H1 (cell line): Measurements from ENCODE around the gene ARHGAP23. TPM values are rescaled to one million over a fixed set of nuclear protein-coding genes. Genes with fewer than 3 reads are reported as not detected.

Experiments used
- CTCF ChIA-PET: fragments of 300-600 bp; sonication (Branson Sonifier 250); formaldehyde crosslinking; loops from one replicate; lab custom pipeline; 2021; ENCODE audit not compliant: partially characterized antibody; lab: Charles Lee
- POLR2A ChIA-PET: fragments of 300-600 bp; sonication (Branson Sonifier 250); formaldehyde crosslinking; loops from one replicate; lab custom pipeline; 2021; ENCODE audit warnings: inconsistent platforms; ENCODE audit not compliant: partially characterized antibody; lab: Charles Lee
- DNase-seq, 2 experiments: peaks; one replicate each; pipeline versions ENCODE4 v3.0.0 to v3.0.0-alpha.2; 2010 to 2022; ENCODE audit warnings: low spot score in 2 of 2, low read depth in 1 of 2, mixed read lengths in 1 of 2
- FAIRE-seq: peaks from 2 replicates; lab custom pipeline; 2011; peaks lifted over from hg19 to GRCh38; lab: Jason Lieb, UNC
- H2AFZ ChIP-seq: 2 replicates; pipeline ENCODE4 v1.8.1; 2012; ENCODE audit warnings: low read length, inconsistent platforms
- H2AK5ac ChIP-seq: 2 replicates; pipeline ENCODE4 v1.6.1; 2013; ENCODE audit warnings: low read depth, low read length
- H2BK120ac ChIP-seq: replicated peaks from 2 replicates; pipeline ENCODE3; 2013; ENCODE audit warnings: low read depth, low read length, inconsistent platforms
- H2BK12ac ChIP-seq: 2 replicates; pipeline ENCODE4 v1.6.1; 2013; ENCODE audit warnings: low read depth, low read length
- H2BK15ac ChIP-seq: 2 replicates; pipeline ENCODE4 v1.6.1; 2013; ENCODE audit warnings: low read length
- H2BK20ac ChIP-seq: 2 replicates; pipeline ENCODE4 v1.6.1; 2013; ENCODE audit warnings: low read length
- H2BK5ac ChIP-seq: 2 replicates; pipeline ENCODE4 v1.6.1; 2013; ENCODE audit warnings: low read depth, low read length
- H3K14ac ChIP-seq: 2 replicates; pipeline ENCODE4 v1.6.1; 2013; ENCODE audit warnings: inconsistent platforms; ENCODE audit not compliant: insufficient read length
- H3K18ac ChIP-seq: 2 replicates; pipeline ENCODE4 v1.6.1; 2013; ENCODE audit warnings: low read length; ENCODE audit errors: extremely low read depth
- H3K23ac ChIP-seq: 2 replicates; pipeline ENCODE4 v1.6.1; 2013; ENCODE audit warnings: inconsistent platforms; ENCODE audit not compliant: insufficient read length
- H3K23me2 ChIP-seq: 2 replicates; pipeline ENCODE4 v1.6.1; 2013; ENCODE audit warnings: low read depth, low read length
- H3K27ac ChIP-seq: 2 replicates; pipeline ENCODE4 v1.6.1; 2011; ENCODE audit warnings: low read depth, low read length, inconsistent platforms
- H3K27me3 ChIP-seq, 4 experiments: replicated peaks in 1 of 4; 1 replicate in 1 of 4; 2 replicates in 3 of 4; pipeline versions ENCODE4 v1.6.1 to v1.8.1; 2011 to 2013; ENCODE audit warnings: low read length in 3 of 4, mild to moderate bottlenecking in 3 of 4, inconsistent platforms in 2 of 4, mixed read lengths in 2 of 4, moderate library complexity in 1 of 4; ENCODE audit not compliant: control insufficient read depth in 3 of 4, insufficient read depth in 3 of 4; ENCODE audit errors: extremely low read depth in 1 of 4
- H3K36me3 ChIP-seq, 4 experiments: 2 replicates each; pipeline versions ENCODE4 v1.6.1 to v1.8.1; 2011 to 2013; ENCODE audit warnings: mild to moderate bottlenecking in 4 of 4, low read length in 3 of 4, moderate library complexity in 2 of 4, control low read depth in 1 of 4, inconsistent platforms in 1 of 4; ENCODE audit not compliant: insufficient read depth in 4 of 4, control insufficient read depth in 2 of 4
- H3K4ac ChIP-seq: replicated peaks from 2 replicates; pipeline ENCODE3; 2013; ENCODE audit warnings: low read length, low read depth, mixed read lengths, inconsistent platforms; ENCODE audit not compliant: insufficient read length
- H3K4me1 ChIP-seq, 4 experiments: replicated peaks in 1 of 4; 1 replicate in 1 of 4; 2 replicates in 3 of 4; pipeline versions ENCODE4 v1.6.1 to v1.8.1; 2011 to 2013; ENCODE audit warnings: low read length in 3 of 4, inconsistent platforms in 2 of 4, mixed read lengths in 1 of 4; ENCODE audit not compliant: insufficient read depth in 4 of 4, control insufficient read depth in 3 of 4
- H3K4me2 ChIP-seq, 2 experiments: 2 replicates each; pipeline versions ENCODE4 v1.6.1 to v1.8.1; 2011 to 2013; ENCODE audit warnings: low read depth in 2 of 2, low read length in 2 of 2, control low read depth in 1 of 2, inconsistent platforms in 1 of 2, mild to moderate bottlenecking in 1 of 2; ENCODE audit not compliant: insufficient read depth in 1 of 2
- H3K4me3 ChIP-seq, 4 experiments: fragments of 200-600, 300-600 bp in 1 of 4; sonication (generic), shearing (Covaris generic), sonication (Bioruptor Twin) in 1 of 4; 2 replicates each; pipeline versions ENCODE4 v1.5.1 to v1.8.1; 2011 to 2016; ENCODE audit warnings: low read length in 4 of 4, low read depth in 3 of 4, control low read depth in 2 of 4, inconsistent platforms in 2 of 4, mild to moderate bottlenecking in 2 of 4, mixed read lengths in 1 of 4, moderate library complexity in 1 of 4; ENCODE audit not compliant: insufficient read depth in 2 of 4; ENCODE audit errors: extremely low read depth in 1 of 4
- H3K56ac ChIP-seq: replicated peaks from 2 replicates; pipeline ENCODE3; 2013; ENCODE audit warnings: low read depth, mild to moderate bottlenecking, mixed read lengths, low read length, inconsistent platforms; ENCODE audit not compliant: insufficient read length
- H3K79me1 ChIP-seq: 2 replicates; pipeline ENCODE4 v1.6.1; 2013; ENCODE audit warnings: low read depth, low read length, control low read depth
- H3K79me2 ChIP-seq, 2 experiments: 2 replicates each; pipeline versions ENCODE4 v1.6.1 to v1.8.1; 2012 to 2013; ENCODE audit warnings: low read length in 2 of 2, mild to moderate bottlenecking in 2 of 2, inconsistent platforms in 1 of 2; ENCODE audit not compliant: insufficient read depth in 2 of 2, control insufficient read depth in 1 of 2
- H3K9ac ChIP-seq, 4 experiments: replicated peaks in 1 of 4; 1 replicate in 1 of 4; 2 replicates in 3 of 4; pipeline versions ENCODE4 v1.6.1 to v1.8.1; 2011 to 2013; ENCODE audit warnings: low read depth in 3 of 4, low read length in 3 of 4, control low read depth in 2 of 4, mild to moderate bottlenecking in 2 of 4, moderate library complexity in 2 of 4, inconsistent platforms in 1 of 4; ENCODE audit errors: extremely low read depth in 1 of 4
- H3K9me3 ChIP-seq, 2 experiments: 2 replicates each; pipeline versions ENCODE4 v1.6.1 to v1.8.1; 2012 to 2013; ENCODE audit warnings: mild to moderate bottlenecking in 2 of 2, moderate library complexity in 2 of 2, control low read depth in 1 of 2, inconsistent platforms in 1 of 2, low read depth in 1 of 2, low read length in 1 of 2, mixed read lengths in 1 of 2; ENCODE audit not compliant: insufficient read depth in 2 of 2
- H4K20me1 ChIP-seq, 2 experiments: replicated peaks in 1 of 2; 2 replicates each; pipeline versions ENCODE3 to v1.8.1; 2011 to 2013; ENCODE audit warnings: inconsistent platforms in 2 of 2, low read length in 2 of 2, mild to moderate bottlenecking in 1 of 2; ENCODE audit not compliant: insufficient read depth in 2 of 2, control insufficient read depth in 1 of 2
- H4K5ac ChIP-seq: 2 replicates; pipeline ENCODE4 v1.6.1; 2013; ENCODE audit warnings: low read length, low read depth, mixed read lengths, inconsistent platforms; ENCODE audit not compliant: insufficient read length
- H4K8ac ChIP-seq: 2 replicates; pipeline ENCODE4 v1.8.0; 2013; ENCODE audit warnings: mild to moderate bottlenecking, moderate library complexity, low read length, inconsistent platforms; ENCODE audit not compliant: insufficient read depth; ENCODE audit errors: extremely low read depth
- H4K91ac ChIP-seq: replicated peaks from 2 replicates; pipeline ENCODE3; 2013; ENCODE audit warnings: low read length, mixed read lengths, inconsistent platforms; ENCODE audit not compliant: insufficient read length
- EGR1 ChIP-seq: IDR thresholded peaks from 2 replicates; pipeline ENCODE4 v1.6.1; 2011; ENCODE audit warnings: low read depth, low read length, borderline replicate concordance
- GABPA ChIP-seq: IDR thresholded peaks from 2 replicates; pipeline ENCODE4 v1.6.1; 2011; ENCODE audit warnings: mild to moderate bottlenecking, low read length, moderate library complexity, borderline replicate concordance; ENCODE audit not compliant: insufficient read depth
- POLR2A ChIP-seq, 2 experiments: IDR thresholded peaks; 1 replicate in 1 of 2; 2 replicates in 1 of 2; pipeline ENCODE4 v1.6.1; 2011; ENCODE audit warnings: low read depth in 2 of 2, low read length in 2 of 2, mild to moderate bottlenecking in 2 of 2; ENCODE audit errors: control extremely low read depth in 1 of 2
- POLR2AphosphoS5 ChIP-seq: IDR thresholded peaks from 2 replicates; pipeline ENCODE4 v1.6.1; 2011; ENCODE audit warnings: low read depth, low read length
- POU5F1 ChIP-seq: IDR thresholded peaks from 2 replicates; pipeline ENCODE4 v1.6.1; 2011; ENCODE audit warnings: low read depth, mild to moderate bottlenecking, low read length, moderate library complexity
- RAD21 ChIP-seq, 2 experiments: IDR thresholded peaks in 1 of 2; conservative IDR thresholded peaks in 1 of 2; 2 replicates each; pipeline ENCODE4 v1.6.1; 2011; ENCODE audit warnings: low read depth in 2 of 2, low read length in 2 of 2, improper control_type of control experiment in 1 of 2, inconsistent platforms in 1 of 2, mild to moderate bottlenecking in 1 of 2, moderate library complexity in 1 of 2
- RXRA ChIP-seq: IDR thresholded peaks from 2 replicates; pipeline ENCODE4 v1.6.1; 2011; ENCODE audit warnings: low read depth, mild to moderate bottlenecking, low read length, moderate library complexity; ENCODE audit not compliant: insufficient read depth
- SIN3A ChIP-seq, 2 experiments: IDR thresholded peaks in 1 of 2; conservative IDR thresholded peaks in 1 of 2; 2 replicates each; pipeline ENCODE4 v1.6.1; 2011 to 2012; ENCODE audit warnings: low read length in 2 of 2, improper control_type of control experiment in 1 of 2, low read depth in 1 of 2, mild to moderate bottlenecking in 1 of 2
- WGBS, 2 experiments: shearing (Covaris generic) in 1 of 2; methylation state at CpG; one replicate each; pipeline versions ENCODE4 v1.1.6 to v1.1.7; 2013 to 2015; ENCODE audit warnings: low lambda C conversion rate in 2 of 2, mixed read lengths in 2 of 2, inconsistent platforms in 1 of 2, low coverage in 1 of 2, missing lambda C conversion rate in 1 of 2; ENCODE audit not compliant: insufficient replicate concordance in 2 of 2, insufficient coverage in 1 of 2, insufficient read length in 1 of 2; ENCODE audit errors: extremely low coverage in 1 of 2, missing lambda C conversion rate in 1 of 2; 5-methylcytosine and 5-hydroxymethylcytosine counted together
- polyA plus RNA-seq, 7 experiments: library from polyadenylated mRNA; depleted of rRNA in 3 of 7; stranded (reverse) in 5 of 7; unstranded in 2 of 7; fragments of >200 nt in 5 of 7; fragments of 200-250 nt in 2 of 7; gene quantifications; 1 replicate in 5 of 7; 2 replicates in 1 of 7; 4 replicates in 1 of 7; pipeline versions ENCODE4 v1.2.1 to v1.2.3, GENCODE V29; 2011 to 2013; ENCODE audit warnings: missing spikeins in 2 of 7, mixed read lengths in 2 of 7
- total RNA-seq: library from RNA; stranded (reverse); fragmentation: NEBNext Ultra II Directional; extraction: Animal tissue kit (Norgen Biotek cat#: 25700); gene quantifications from 2 replicates; pipeline ENCODE4 v1.2.1, GENCODE V29; 2021
- TF ChIP-seq, protein P1 (sequence below): IDR thresholded peaks from 2 replicates; pipeline ENCODE4 v1.6.1; 2012; ENCODE audit warnings: low read length, inconsistent platforms
- TF ChIP-seq, protein P2 (sequence below): IDR thresholded peaks from 2 replicates; pipeline ENCODE4 v1.6.1; 2011; ENCODE audit warnings: low read length, improper control_type of control experiment

ARHGAP23 gene
- total and polyA plus RNA-seq, 2 of the 8 experiments (the other 6 are each of a cell fraction or from before 2014, with no cell fraction given) = 16.3 to 107 TPM

DNA sequence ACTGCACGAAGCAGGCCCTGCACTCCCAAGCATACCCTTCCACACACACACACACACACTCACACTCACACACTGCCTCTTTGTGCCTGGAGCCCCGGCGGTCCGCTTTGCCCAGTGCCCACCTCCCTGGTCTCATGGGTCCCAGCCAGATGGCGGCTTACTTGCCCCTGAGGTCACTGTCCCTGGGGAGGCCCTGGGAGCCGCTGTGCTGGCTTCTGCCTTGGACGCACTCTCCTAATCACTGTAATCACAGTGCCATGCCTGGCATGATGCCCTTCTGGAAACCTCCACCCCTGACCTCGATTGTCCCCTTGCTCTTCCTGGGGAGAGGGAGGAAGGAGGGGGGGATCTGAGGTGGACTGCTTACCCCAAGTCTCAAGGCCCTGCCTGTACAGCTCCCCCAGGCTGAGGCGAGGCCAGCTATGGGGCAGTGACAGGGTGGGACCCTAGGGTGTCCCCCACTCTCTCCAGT lies 36.0 kb downstream of the ARHGAP23 start:
- Histone ChIP-seq H3K9ac (no peak overlapping the region), H3K27me3 (no peaks in the 10 kb centered on the region), H2BK20ac (no peak overlapping the region), H3K14ac (no peak overlapping the region), H3K18ac (no peak overlapping the region), H3K23ac (no peak overlapping the region), H4K91ac (no peak overlapping the region), H3K9me3 (no peaks in the 10 kb centered on the region), H2AK5ac (no peak overlapping the region), H3K56ac (no peak overlapping the region), H2BK5ac (peak overlapping the region; percentile 81; the same call in 1 of the 2 replicates), H3K4ac (no peak overlapping the region), H2BK120ac (no peak overlapping the region), H3K4me2 (no peak overlapping the region), H4K20me1 (peaks cover 8 to 31% of the 10 kb centered on the region in 2 experiments), H3K27ac (0 out of 2 replicates have a peak overlapping the region, but pooled peaks have one; percentile 4), H2BK12ac (no peak overlapping the region), H3K79me2 (peaks cover 0 to 25% of the 10 kb centered on the region in 2 experiments; a peak in 2 of 4 replicates), H4K8ac (no peak overlapping the region), H3K79me1 (peaks cover 12% of the 10 kb centered on the region), H2AFZ (no peak overlapping the region), H3K4me3 (no peak overlapping the region), H3K23me2 (peaks cover 3% of the 10 kb centered on the region; the same call in 1 of the 2 replicates), H3K36me3 (peaks cover 9 to 70% (median 33%) of the 10 kb centered on the region in 4 experiments), H3K4me1 (peaks cover 0 to 5% (median 3%) of the 10 kb centered on the region in 4 experiments; a peak in 4 of 7 replicates), H4K5ac (no peak overlapping the region), H2BK15ac (no peak overlapping the region)
- 91% methylated on average over 9 of the region's 9 CpGs; no CpG with 5 or more reads in 1 of the 2 experiments for WGBS, 2 experiments
- CTCF ChIA-PET = interaction anchor here (0.7 to 1.8 kb wide), 5 partner anchors 9 to 40 kb away, joined by 3 to 9 read pairs (median 4); no protein-coding TSS in a partner anchor
- FAIRE-seq (no peak), DNase-seq (no peak)
- POLR2A ChIA-PET = interaction anchor here (1.0 to 1.6 kb wide), 2 partner anchors 13 to 40 kb away, joined by 3 to 10 read pairs; no protein-coding TSS in a partner anchor
- TF ChIP-seq, protein P1, sequence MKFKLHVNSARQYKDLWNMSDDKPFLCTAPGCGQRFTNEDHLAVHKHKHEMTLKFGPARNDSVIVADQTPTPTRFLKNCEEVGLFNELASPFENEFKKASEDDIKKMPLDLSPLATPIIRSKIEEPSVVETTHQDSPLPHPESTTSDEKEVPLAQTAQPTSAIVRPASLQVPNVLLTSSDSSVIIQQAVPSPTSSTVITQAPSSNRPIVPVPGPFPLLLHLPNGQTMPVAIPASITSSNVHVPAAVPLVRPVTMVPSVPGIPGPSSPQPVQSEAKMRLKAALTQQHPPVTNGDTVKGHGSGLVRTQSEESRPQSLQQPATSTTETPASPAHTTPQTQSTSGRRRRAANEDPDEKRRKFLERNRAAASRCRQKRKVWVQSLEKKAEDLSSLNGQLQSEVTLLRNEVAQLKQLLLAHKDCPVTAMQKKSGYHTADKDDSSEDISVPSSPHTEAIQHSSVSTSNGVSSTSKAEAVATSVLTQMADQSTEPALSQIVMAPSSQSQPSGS = no peak
- TF ChIP-seq EGR1 = no peak
- no peak for TF ChIP-seq SIN3A (conservative IDR thresholded peaks at IDR 0.05 in 1 of 2, IDR thresholded peaks at IDR 0.05 in 1 of 2; ENCODE audit: low read depth in 1 of 2, low read length in 2 of 2)
- no peak for TF ChIP-seq GABPA
- no peak for TF ChIP-seq POU5F1
- no peak for TF ChIP-seq RXRA
- TF ChIP-seq POLR2A (IDR thresholded peaks at IDR 0.05; ENCODE audit: control extremely low read depth in 1 of 2, low read depth in 2 of 2, low read length in 2 of 2) = no peak
- no peak for TF ChIP-seq RAD21 (IDR thresholded peaks at IDR 0.05 in 1 of 2, conservative IDR thresholded peaks at IDR 0.05 in 1 of 2; ENCODE audit: low read depth in 2 of 2, low read length in 2 of 2)
- no peak for TF ChIP-seq POLR2AphosphoS5
- TF ChIP-seq, protein P2, sequence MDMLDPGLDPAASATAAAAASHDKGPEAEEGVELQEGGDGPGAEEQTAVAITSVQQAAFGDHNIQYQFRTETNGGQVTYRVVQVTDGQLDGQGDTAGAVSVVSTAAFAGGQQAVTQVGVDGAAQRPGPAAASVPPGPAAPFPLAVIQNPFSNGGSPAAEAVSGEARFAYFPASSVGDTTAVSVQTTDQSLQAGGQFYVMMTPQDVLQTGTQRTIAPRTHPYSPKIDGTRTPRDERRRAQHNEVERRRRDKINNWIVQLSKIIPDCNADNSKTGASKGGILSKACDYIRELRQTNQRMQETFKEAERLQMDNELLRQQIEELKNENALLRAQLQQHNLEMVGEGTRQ = no peak
